Astrocyte (in vitro differentiated cells and primary cell): ENCODE measurements around the gene LDLRAD4. TPM values are rescaled to one million over a fixed set of nuclear protein-coding genes. Genes with fewer than 3 reads are reported as not detected.

Experiments
- DNase-seq: peaks from one replicate; pipeline ENCODE4 v3.0.0-alpha.2; 2010; ENCODE audit warnings: low read depth
- FAIRE-seq: peaks from 2 replicates; lab custom pipeline; 2011; peaks lifted over from hg19 to GRCh38; lab: Jason Lieb, UNC
- H2AFZ ChIP-seq: 2 replicates; pipeline ENCODE4 v1.6.0; 2012; ENCODE audit warnings: low read depth, low read length, inconsistent platforms
- H3K27ac ChIP-seq: 2 replicates; pipeline ENCODE4 v1.5.1; 2011; ENCODE audit warnings: low read depth, low read length, inconsistent platforms
- H3K27me3 ChIP-seq: 2 replicates; pipeline ENCODE4 v1.6.0; 2011; ENCODE audit warnings: low read length, inconsistent platforms; ENCODE audit not compliant: insufficient read depth
- H3K36me3 ChIP-seq: 2 replicates; pipeline ENCODE4 v1.5.1; 2011; ENCODE audit warnings: low read length, inconsistent platforms; ENCODE audit not compliant: insufficient read depth
- H3K4me1 ChIP-seq: 2 replicates; pipeline ENCODE4 v1.5.1; 2011; ENCODE audit warnings: low read length, inconsistent platforms; ENCODE audit not compliant: insufficient read depth
- H3K4me2 ChIP-seq: 2 replicates; pipeline ENCODE4 v1.6.0; 2012; ENCODE audit warnings: low read length, inconsistent platforms
- H3K4me3 ChIP-seq: 2 replicates; pipeline ENCODE4 v1.5.1; 2011; ENCODE audit warnings: low read depth, mild to moderate bottlenecking, low read length, inconsistent platforms; ENCODE audit not compliant: insufficient read depth
- H3K79me2 ChIP-seq: 2 replicates; pipeline ENCODE4 v1.6.0; 2012; ENCODE audit warnings: mild to moderate bottlenecking, low read length, inconsistent platforms; ENCODE audit not compliant: insufficient read depth
- H3K9ac ChIP-seq: 2 replicates; pipeline ENCODE4 v1.6.0; 2012; ENCODE audit warnings: mild to moderate bottlenecking, low read length, inconsistent platforms
- H3K9me3 ChIP-seq: 2 replicates; pipeline ENCODE4 v1.5.1; 2012; ENCODE audit warnings: low read depth, mild to moderate bottlenecking, low read length, inconsistent platforms; ENCODE audit not compliant: insufficient read depth
- H4K20me1 ChIP-seq: 2 replicates; pipeline ENCODE4 v1.6.0; 2012; ENCODE audit warnings: low read length, inconsistent platforms; ENCODE audit not compliant: insufficient read depth
- H3K27ac Mint-ChIP-seq: one replicate; pipeline ENCODE4 v1.8.0; 2021; ENCODE audit warnings: mild to moderate bottlenecking, mixed read lengths; ENCODE audit not compliant: unreplicated experiment
- H3K27me3 Mint-ChIP-seq: one replicate; pipeline ENCODE4 v1.8.0; 2021; ENCODE audit warnings: low read depth, mixed read lengths; ENCODE audit not compliant: unreplicated experiment
- H3K36me3 Mint-ChIP-seq: one replicate; pipeline ENCODE4 v1.8.0; 2021; ENCODE audit warnings: low read depth, mixed read lengths; ENCODE audit not compliant: unreplicated experiment
- H3K4me1 Mint-ChIP-seq: one replicate; pipeline ENCODE4 v1.8.0; 2021; ENCODE audit warnings: low read depth, mixed read lengths; ENCODE audit not compliant: unreplicated experiment
- H3K4me3 Mint-ChIP-seq: one replicate; pipeline ENCODE4 v1.8.0; 2021; ENCODE audit warnings: mild to moderate bottlenecking, moderate library complexity, mixed read lengths; ENCODE audit not compliant: unreplicated experiment
- H3K9me3 Mint-ChIP-seq: one replicate; pipeline ENCODE4 v1.8.0; 2021; ENCODE audit warnings: mild to moderate bottlenecking, mixed read lengths; ENCODE audit not compliant: unreplicated experiment
- CTCF ChIP-seq: IDR thresholded peaks from 2 replicates; pipeline ENCODE4 v1.5.1; 2011; ENCODE audit warnings: low read depth, mild to moderate bottlenecking, inconsistent platforms, low read length, moderate library complexity; ENCODE audit not compliant: insufficient read depth
- EZH2 ChIP-seq: IDR thresholded peaks from 2 replicates; pipeline ENCODE4 v1.6.1; 2012; ENCODE audit warnings: mild to moderate bottlenecking, low read length, inconsistent platforms; ENCODE audit not compliant: insufficient read depth
- total RNA-seq: library from RNA; stranded (reverse); gene quantifications from 2 replicates; pipeline ENCODE4 v1.2.1, GENCODE V29; 2021

The LDLRAD4 gene
- total RNA-seq, 1 donor from 2014 or later: 26.0 TPM

GRCh38 chr18:13539050-13539449 lies 320.5 kb downstream of the LDLRAD4 start:
- Mint-ChIP-seq H3K36me3 (peaks cover 4% of the 10 kb centered on the region), H3K4me3 (no peak overlapping the region), H3K9me3 (no peaks in the 10 kb centered on the region), H3K27ac (no peak overlapping the region), H3K27me3 (peaks cover 6% of the 10 kb centered on the region), H3K4me1 (peaks cover 4% of the 10 kb centered on the region)
- Histone ChIP-seq H3K9ac (no peak overlapping the region), H3K27me3 (no peaks in the 10 kb centered on the region), H4K20me1 (no peaks in the 10 kb centered on the region), H3K36me3 (no peaks in the 10 kb centered on the region), H3K4me3 (no peak overlapping the region), H3K79me2 (no peaks in the 10 kb centered on the region), H3K27ac (no peak overlapping the region), H2AFZ (no peak overlapping the region), H3K4me1 (no peaks in the 10 kb centered on the region), H3K4me2 (no peak overlapping the region), H3K9me3 (no peaks in the 10 kb centered on the region)
- DNase-seq (no peak), FAIRE-seq (no peak)
- TF ChIP-seq EZH2 (no peak), CTCF (no peak)

- Histone ChIP-seq H3K4me1 (no peaks in the 10 kb centered on the region), H3K79me2 (no peaks in the 10 kb centered on the region), H3K9ac (no peak overlapping the region), H3K4me3 (no peak overlapping the region), H3K9me3 (no peaks in the 10 kb centered on the region), H4K20me1 (no peaks in the 10 kb centered on the region), H3K27me3 (no peaks in the 10 kb centered on the region), H3K4me2 (no peak overlapping the region), H3K36me3 (no peaks in the 10 kb centered on the region), H2AFZ (no peak overlapping the region), H3K27ac (no peak overlapping the region)
- no peak overlapping the region for H3K27ac Mint-ChIP-seq
- H3K36me3 Mint-ChIP-seq: peaks cover 8% of the 10 kb centered on the region
- no peak overlapping the region for H3K4me3 Mint-ChIP-seq
- FAIRE-seq (no peak), DNase-seq (no peak)
- no peaks in the 10 kb centered on the region for H3K9me3 Mint-ChIP-seq
- H3K27me3 Mint-ChIP-seq: peaks cover 7% of the 10 kb centered on the region
- peaks cover 4% of the 10 kb centered on the region for H3K4me1 Mint-ChIP-seq
- TF ChIP-seq EZH2: no peak
- no peak for TF ChIP-seq CTCF
Measured at GRCh38 chr18:13539843-13540476, 321.4 kb downstream of the LDLRAD4 start.

- peaks cover 13% of the 10 kb centered on the region for H3K36me3 Mint-ChIP-seq
- Histone ChIP-seq H3K4me2 (no peak overlapping the region), H3K36me3 (no peaks in the 10 kb centered on the region), H2AFZ (no peak overlapping the region), H3K27ac (no peak overlapping the region), H3K4me3 (no peak overlapping the region), H4K20me1 (no peaks in the 10 kb centered on the region), H3K9ac (no peak overlapping the region), H3K79me2 (no peaks in the 10 kb centered on the region), H3K9me3 (no peaks in the 10 kb centered on the region), H3K27me3 (no peaks in the 10 kb centered on the region), H3K4me1 (no peaks in the 10 kb centered on the region)
- no peak for FAIRE-seq
- peaks cover 7% of the 10 kb centered on the region for H3K27me3 Mint-ChIP-seq
- no peak overlapping the region for H3K27ac Mint-ChIP-seq
- no peak overlapping the region for H3K4me3 Mint-ChIP-seq
- TF ChIP-seq EZH2: no peak
- TF ChIP-seq CTCF: no peak
- H3K4me1 Mint-ChIP-seq: peaks cover 4% of the 10 kb centered on the region
- DNase-seq: no peak
- no peaks in the 10 kb centered on the region for H3K9me3 Mint-ChIP-seq
Measured at GRCh38 chr18:13540477-13541182, 322.1 kb downstream of the LDLRAD4 start.
